DOHH2 (cell line): Measurements from ENCODE around the gene CDC16.

ENCODE experiments used
- H3F3A ChIP-seq: fragments of 200-600 bp; sonication (generic), shearing (Covaris generic); 2 replicates; pipeline ENCODE4 v1.6.0; 2016; ENCODE audit warnings: antibody characterized with exemption, mild to moderate bottlenecking; ENCODE audit not compliant: control insufficient read depth, insufficient read depth
- H3K27ac ChIP-seq: fragments of 200-600 bp; sonication (generic); 2 replicates; pipeline ENCODE4 v1.5.1; 2014; ENCODE audit warnings: low read depth, mild to moderate bottlenecking, low read length, moderate library complexity
- H3K27me3 ChIP-seq: fragments of 200-600 bp; sonication (generic); 2 replicates; pipeline ENCODE4 v1.6.1; 2014; ENCODE audit warnings: mild to moderate bottlenecking, low read length, mixed read lengths; ENCODE audit not compliant: control insufficient read depth
- H3K36me3 ChIP-seq: fragments of 200-600 bp; sonication (generic); 2 replicates; pipeline ENCODE4 v1.6.1; 2014; ENCODE audit warnings: mild to moderate bottlenecking, low read length, moderate library complexity, mixed read lengths; ENCODE audit not compliant: control insufficient read depth
- H3K4me1 ChIP-seq: fragments of 200-600 bp; sonication (generic); 2 replicates; pipeline ENCODE4 v1.6.1; 2014; ENCODE audit warnings: mild to moderate bottlenecking, low read length, mixed read lengths; ENCODE audit not compliant: control insufficient read depth
- H3K4me2 ChIP-seq: fragments of 200-600 bp; sonication (generic); 2 replicates; pipeline ENCODE4 v1.6.0; 2014; ENCODE audit warnings: mild to moderate bottlenecking, low read length, moderate library complexity
- H3K4me3 ChIP-seq: fragments of 200-600 bp; sonication (generic); 2 replicates; pipeline ENCODE4 v1.5.1; 2014; ENCODE audit warnings: mild to moderate bottlenecking, low read length, mixed read lengths
- H3K79me2 ChIP-seq: fragments of 200-600 bp; sonication (generic); 2 replicates; pipeline ENCODE4 v1.6.1; 2014; ENCODE audit warnings: mild to moderate bottlenecking, low read length, mixed read lengths; ENCODE audit not compliant: control insufficient read depth
- H3K9me2 ChIP-seq: fragments of 200-600 bp; sonication (generic); replicated peaks from 2 replicates; pipeline ENCODE4 v1.6.1; 2014; ENCODE audit warnings: mild to moderate bottlenecking, low read length, mixed read lengths; ENCODE audit not compliant: control insufficient read depth
- H3K9me3 ChIP-seq: fragments of 200-600 bp; sonication (generic); 2 replicates; pipeline ENCODE4 v1.6.1; 2014; ENCODE audit warnings: antibody characterized with exemption, low read length, mixed read lengths; ENCODE audit not compliant: control insufficient read depth, insufficient read depth
- H4K20me1 ChIP-seq: fragments of 200-600 bp; sonication (generic); 2 replicates; pipeline ENCODE4 v1.6.0; 2014; ENCODE audit warnings: low read depth, mild to moderate bottlenecking, antibody characterized with exemption, low read length, moderate library complexity; ENCODE audit not compliant: control insufficient read depth, insufficient read depth
- EZH2phosphoT487 ChIP-seq: fragments of 200-600 bp; sonication (generic); IDR thresholded peaks from 2 replicates; pipeline ENCODE4 v1.6.1; 2017; ENCODE audit warnings: borderline replicate concordance, mild to moderate bottlenecking, antibody characterized with exemption, low read length, moderate library complexity, mixed read lengths
- TF ChIP-seq, protein P1 (sequence below): fragments of 200-600 bp; sonication (generic); IDR thresholded peaks from one replicate; pipeline ENCODE4 v1.5.1; 2014; ENCODE audit warnings: antibody characterized with exemption, mild to moderate bottlenecking, low read depth, low read length; ENCODE audit not compliant: poor library complexity, severe bottlenecking

CDC16 gene

DNA sequence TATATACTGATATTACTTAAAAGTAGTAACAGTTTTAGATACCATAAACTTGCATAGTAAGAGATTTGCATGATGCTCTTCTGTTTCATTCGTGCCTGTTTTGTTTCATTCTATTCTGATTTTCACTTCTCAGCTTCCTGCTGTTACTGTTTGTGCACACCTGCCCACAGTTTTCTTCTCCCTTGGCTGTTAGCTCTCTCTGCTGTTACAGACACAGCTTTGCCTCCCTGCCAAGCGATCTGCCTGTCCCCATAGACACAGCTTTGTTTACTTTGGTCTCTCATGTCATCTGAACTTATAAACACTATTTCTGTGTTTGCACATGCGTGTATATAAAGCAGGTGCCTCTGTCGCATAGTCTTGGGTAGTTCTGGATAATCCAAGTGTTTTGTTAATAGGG is 25.3 kb downstream of the CDC16 start:
- no peaks in the 10 kb centered on the region for H3K27me3 ChIP-seq
- no peaks in the 10 kb centered on the region for H3K79me2 ChIP-seq
- no peaks in the 10 kb centered on the region for H3K9me2 ChIP-seq
- TF ChIP-seq, protein P1, sequence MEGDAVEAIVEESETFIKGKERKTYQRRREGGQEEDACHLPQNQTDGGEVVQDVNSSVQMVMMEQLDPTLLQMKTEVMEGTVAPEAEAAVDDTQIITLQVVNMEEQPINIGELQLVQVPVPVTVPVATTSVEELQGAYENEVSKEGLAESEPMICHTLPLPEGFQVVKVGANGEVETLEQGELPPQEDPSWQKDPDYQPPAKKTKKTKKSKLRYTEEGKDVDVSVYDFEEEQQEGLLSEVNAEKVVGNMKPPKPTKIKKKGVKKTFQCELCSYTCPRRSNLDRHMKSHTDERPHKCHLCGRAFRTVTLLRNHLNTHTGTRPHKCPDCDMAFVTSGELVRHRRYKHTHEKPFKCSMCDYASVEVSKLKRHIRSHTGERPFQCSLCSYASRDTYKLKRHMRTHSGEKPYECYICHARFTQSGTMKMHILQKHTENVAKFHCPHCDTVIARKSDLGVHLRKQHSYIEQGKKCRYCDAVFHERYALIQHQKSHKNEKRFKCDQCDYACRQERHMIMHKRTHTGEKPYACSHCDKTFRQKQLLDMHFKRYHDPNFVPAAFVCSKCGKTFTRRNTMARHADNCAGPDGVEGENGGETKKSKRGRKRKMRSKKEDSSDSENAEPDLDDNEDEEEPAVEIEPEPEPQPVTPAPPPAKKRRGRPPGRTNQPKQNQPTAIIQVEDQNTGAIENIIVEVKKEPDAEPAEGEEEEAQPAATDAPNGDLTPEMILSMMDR: no peak
- no peak for TF ChIP-seq EZH2phosphoT487
- H3K4me2 ChIP-seq: no peak overlapping the region
- no peak overlapping the region for H3K27ac ChIP-seq
- no peaks in the 10 kb centered on the region for H3F3A ChIP-seq
- no peak overlapping the region for H3K4me3 ChIP-seq
- no peaks in the 10 kb centered on the region for H3K9me3 ChIP-seq
- peaks cover 87% of the 10 kb centered on the region for H3K36me3 ChIP-seq
- no peaks in the 10 kb centered on the region for H3K4me1 ChIP-seq
- H4K20me1 ChIP-seq: no peaks in the 10 kb centered on the region

DNA sequence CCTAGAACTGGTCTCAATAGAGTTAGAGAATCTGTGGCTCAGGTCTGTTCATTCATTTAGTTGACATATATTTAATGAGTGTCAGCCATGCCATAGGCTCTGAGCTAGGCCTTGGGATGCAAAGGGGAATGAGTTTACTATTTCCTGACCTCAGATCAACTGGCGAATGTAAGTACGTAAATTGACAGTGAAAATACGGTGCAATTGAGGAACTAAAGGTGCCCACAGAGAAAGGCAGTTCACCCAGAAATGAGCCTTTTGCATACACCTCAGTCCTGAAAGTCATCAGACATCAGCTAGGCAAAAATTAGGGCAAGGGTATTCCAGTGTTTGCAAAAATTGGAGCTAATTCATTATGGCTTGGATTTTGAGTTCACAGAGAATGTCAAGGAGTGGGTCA is 26.1 kb downstream of the CDC16 start:
- Histone ChIP-seq H3K9me3 (no peaks in the 10 kb centered on the region), H3F3A (no peaks in the 10 kb centered on the region), H3K4me2 (no peak overlapping the region), H3K27me3 (no peaks in the 10 kb centered on the region), H3K4me3 (no peak overlapping the region), H3K9me2 (no peaks in the 10 kb centered on the region), H3K4me1 (no peaks in the 10 kb centered on the region), H3K36me3 (peaks cover 87% of the 10 kb centered on the region), H3K79me2 (no peaks in the 10 kb centered on the region), H4K20me1 (no peaks in the 10 kb centered on the region), H3K27ac (no peak overlapping the region)
- TF ChIP-seq EZH2phosphoT487: no peak
- TF ChIP-seq, protein P1: no peak

DNA sequence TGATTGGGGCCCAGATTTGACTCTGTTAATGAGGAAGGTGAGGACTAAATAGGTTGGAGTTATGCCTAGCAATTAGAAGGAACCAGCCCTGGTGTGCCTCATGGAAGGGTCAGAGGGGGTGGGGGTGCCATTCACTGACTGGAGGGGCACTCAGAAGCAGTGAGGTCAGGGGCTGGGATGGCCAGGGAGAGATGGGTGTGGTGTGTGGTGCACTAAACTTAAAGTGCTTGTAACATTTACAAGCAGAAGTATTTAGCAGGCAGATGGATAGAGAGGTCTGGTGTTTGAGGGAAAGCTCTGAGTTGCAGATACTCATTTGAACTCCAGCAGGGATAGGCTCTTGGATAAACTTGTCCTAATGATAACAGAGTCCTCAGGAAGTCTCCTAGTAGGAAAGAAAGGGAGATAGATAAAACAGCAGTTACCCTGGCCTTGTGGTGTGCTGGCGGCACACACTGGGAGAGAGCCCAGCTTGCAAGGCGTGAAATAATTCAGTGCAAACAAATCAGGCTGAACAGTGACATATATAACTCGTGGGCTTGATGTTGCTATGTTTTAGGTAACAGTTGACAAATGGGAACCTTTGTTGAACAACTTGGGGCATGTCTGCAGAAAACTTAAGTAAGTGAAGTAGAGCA is 26.8 kb downstream of the CDC16 start:
- no peak overlapping the region for H3K27ac ChIP-seq
- H3K36me3 ChIP-seq: peaks cover 87% of the 10 kb centered on the region
- no peaks in the 10 kb centered on the region for H3F3A ChIP-seq

More for the DNA sequence above, 26.8 kb downstream of the CDC16 start:
- H3K9me2 ChIP-seq: no peaks in the 10 kb centered on the region
- H3K79me2 ChIP-seq: no peaks in the 10 kb centered on the region
- H3K27me3 ChIP-seq: no peaks in the 10 kb centered on the region
- H4K20me1 ChIP-seq: no peaks in the 10 kb centered on the region
- TF ChIP-seq EZH2phosphoT487: no peak
- TF ChIP-seq, protein P1: no peak
- no peaks in the 10 kb centered on the region for H3K4me1 ChIP-seq
- H3K4me3 ChIP-seq: no peak overlapping the region
- H3K4me2 ChIP-seq: no peak overlapping the region
- H3K9me3 ChIP-seq: no peaks in the 10 kb centered on the region
